GM12878 (cell line): Measurements from ENCODE around the gene SLC38A2. TPM values are rescaled to one million over a fixed set of nuclear protein-coding genes. Genes with fewer than 3 reads are reported as not detected.

Experiments used
- BHLHE40 ChIP-seq, 2 experiments: fragments of 450-650 bp in 1 of 2; IDR thresholded peaks; 2 replicates each; pipeline ENCODE4 v1.6.1; 2011 to 2017; ENCODE audit warnings: low read depth in 2 of 2, borderline replicate concordance in 1 of 2, improper control_type of control experiment in 1 of 2, low read length in 1 of 2, mild to moderate bottlenecking in 1 of 2
- CEBPZ ChIP-seq: fragments of 150-350 bp; IDR thresholded peaks from 2 replicates; pipeline ENCODE4 v1.6.1; 2016; ENCODE audit warnings: low read depth, low read length
- CREM ChIP-seq: IDR thresholded peaks from 2 replicates; pipeline ENCODE4 v1.6.1; 2014; ENCODE audit warnings: antibody characterized with exemption, low read depth
- ETV6 ChIP-seq, 2 experiments: fragments of 450-650 bp in 1 of 2; IDR thresholded peaks in 1 of 2; conservative IDR thresholded peaks in 1 of 2; 2 replicates each; pipeline ENCODE4 v1.6.1; 2014; ENCODE audit warnings: antibody characterized with exemption in 1 of 2, borderline replicate concordance in 1 of 2, low read depth in 1 of 2, mild to moderate bottlenecking in 1 of 2, moderate library complexity in 1 of 2
- KDM1A ChIP-seq: fragments of 200-600 bp; sonication (generic); IDR thresholded peaks from 2 replicates; pipeline ENCODE4 v1.6.1; 2016; ENCODE audit warnings: borderline replicate concordance
- LARP7 ChIP-seq: fragments of 450-650 bp; IDR thresholded peaks from 2 replicates; pipeline ENCODE4 v1.6.1; 2017; ENCODE audit warnings: mild to moderate bottlenecking
- MEF2A ChIP-seq: IDR thresholded peaks from 2 replicates; pipeline ENCODE4 v1.6.1; 2011; ENCODE audit warnings: low read depth, mild to moderate bottlenecking, low read length, moderate library complexity; ENCODE audit not compliant: insufficient read depth
- MLLT1 ChIP-seq: fragments of 450-650 bp; IDR thresholded peaks from 2 replicates; pipeline ENCODE4 v1.6.1; 2016; ENCODE audit warnings: mild to moderate bottlenecking
- MYB ChIP-seq: fragments of 150-350 bp; IDR thresholded peaks from 2 replicates; pipeline ENCODE4 v1.6.1; 2014; ENCODE audit warnings: mild to moderate bottlenecking, low read depth, low read length, borderline replicate concordance
- NR2F1 ChIP-seq: fragments of 450-650 bp; conservative IDR thresholded peaks from 2 replicates; pipeline ENCODE4 v1.6.1; 2017; ENCODE audit warnings: mild to moderate bottlenecking
- SMARCA5 ChIP-seq: fragments of 450-650 bp; IDR thresholded peaks from 2 replicates; pipeline ENCODE4 v1.6.1; 2017; ENCODE audit warnings: mild to moderate bottlenecking
- SMC3 ChIP-seq: IDR thresholded peaks from 2 replicates; pipeline ENCODE4 v1.6.1; 2011; ENCODE audit warnings: low read length, improper control_type of control experiment, borderline replicate concordance
- TBL1XR1 ChIP-seq: IDR thresholded peaks from 2 replicates; pipeline ENCODE4 v1.6.1; 2012; ENCODE audit warnings: low read depth, low read length, improper control_type of control experiment
- TCF7 ChIP-seq: IDR thresholded peaks from 2 replicates; pipeline ENCODE4 v1.6.1; 2014; ENCODE audit warnings: antibody characterized with exemption, borderline replicate concordance
- ZNF207 ChIP-seq: fragments of 450-650 bp; IDR thresholded peaks from 2 replicates; pipeline ENCODE4 v1.6.1; 2014; ENCODE audit warnings: antibody characterized with exemption, mild to moderate bottlenecking, borderline replicate concordance
- polyA plus RNA-seq, 11 experiments: library from polyadenylated mRNA; depleted of rRNA in 4 of 11; unstranded in 6 of 11; stranded (reverse) in 5 of 11; fragments of >200 nt; fragmentation: Nextera tagmentation in 4 of 11; fragmentation: Illumina TruSeq in 1 of 11; extraction: Ambion mirVana in 4 of 11; extraction: Trizol in 1 of 11; gene quantifications; 1 replicate in 1 of 11; 2 replicates in 10 of 11; pipeline versions ENCODE4 v1.2.1 to v1.2.3, GENCODE V29; 2011 to 2016; ENCODE audit warnings: inconsistent platforms in 2 of 11, missing spikeins in 2 of 11, low read depth in 1 of 11
- total RNA-seq, 4 experiments: library from RNA; depleted of rRNA in 3 of 4; stranded (reverse); fragments of >200 nt in 3 of 4; fragmentation: Illumina TruSeq in 1 of 4; extraction: Trizol in 1 of 4; gene quantifications; 2 replicates each; pipeline versions ENCODE4 v1.2.1 to v1.2.3, GENCODE V29; 2013 to 2021
- TF ChIP-seq, protein P1 (sequence below): fragments of 450-650 bp; formaldehyde crosslinking; IDR thresholded peaks from 2 replicates; pipeline ENCODE4 v1.4.0; 2020; ENCODE audit warnings: mild to moderate bottlenecking, moderate library complexity
- TF ChIP-seq, protein P2 (sequence below): IDR thresholded peaks from 2 replicates; pipeline ENCODE4 v1.6.1; 2011; ENCODE audit warnings: borderline replicate concordance, low read depth, mild to moderate bottlenecking, moderate library complexity, mixed read lengths, low read length; ENCODE audit not compliant: insufficient read depth; ENCODE audit errors: extremely low read length

Gene SLC38A2
- total and polyA plus RNA-seq, 10 of the 15 experiments (the other 5 are each of a cell fraction or from before 2014, with no cell fraction given): 36.2 to 118 (median 79.8) TPM

DNA sequence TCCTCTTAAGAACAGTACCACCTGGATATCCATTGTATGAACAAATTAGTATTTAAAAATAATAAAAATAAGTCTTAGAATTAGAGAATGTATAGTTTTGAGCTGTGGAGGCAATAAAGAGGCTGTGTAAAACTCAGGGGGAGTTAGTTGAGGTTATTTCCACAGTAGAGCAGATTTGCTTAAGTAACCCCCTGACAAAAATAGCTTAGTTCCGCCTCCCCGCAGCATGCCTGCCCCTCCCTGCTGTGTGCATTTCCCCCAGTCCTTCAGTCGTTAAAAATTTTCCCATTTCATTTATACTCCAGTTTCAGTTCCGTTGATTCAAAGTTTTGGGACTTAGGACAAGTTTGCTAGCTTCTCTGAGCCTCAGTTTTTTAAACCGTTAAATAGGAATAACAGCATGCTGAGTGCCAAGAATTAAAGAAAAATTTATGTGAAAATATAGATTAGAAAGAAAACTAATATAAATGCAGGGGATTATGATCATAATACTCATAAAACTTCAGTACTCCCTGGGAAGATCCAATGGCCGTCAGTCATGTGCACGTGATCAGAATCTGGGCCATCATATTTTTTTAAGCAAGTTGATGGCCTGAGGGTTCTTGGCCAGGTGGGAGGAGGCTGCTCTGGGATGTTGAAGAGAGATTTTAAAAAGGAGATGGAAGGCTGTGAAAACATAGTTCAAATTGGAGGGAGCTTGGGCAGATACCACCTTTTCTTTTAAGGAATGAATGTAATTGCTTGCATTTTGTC lies 14.5 kb upstream of the SLC38A2 start (continued):
- TF ChIP-seq TCF7 (no peak), TBL1XR1 (0 out of 2 replicates have a peak, but pooled peaks have one; percentile 31), CEBPZ (no peak), SMC3 (no peak; the same call in 1 of the 2 replicates), MLLT1 (no peak), SMARCA5 (no peak), LARP7 (no peak), MEF2A (peak; percentile 93), NR2F1 (no peak), ZNF207 (no peak), CREM (peak; percentile 35; the same call in 1 of the 2 replicates), ETV6 (conservative IDR thresholded peaks at IDR 0.05 in 1 of 2, IDR thresholded peaks at IDR 0.05 in 1 of 2; ENCODE audit: borderline replicate concordance in 1 of 2, low read depth in 1 of 2) (peak in 1 of 2 experiments; percentile 67; a peak in 1 of 4 replicates), BHLHE40 (IDR thresholded peaks at IDR 0.05; ENCODE audit: borderline replicate concordance in 1 of 2, low read depth in 2 of 2, low read length in 1 of 2) (peak; percentile 61 to 63), KDM1A (no peak), MYB (0 out of 2 replicates have a peak, but pooled peaks have one; percentile 47)
- TF ChIP-seq, protein P1, sequence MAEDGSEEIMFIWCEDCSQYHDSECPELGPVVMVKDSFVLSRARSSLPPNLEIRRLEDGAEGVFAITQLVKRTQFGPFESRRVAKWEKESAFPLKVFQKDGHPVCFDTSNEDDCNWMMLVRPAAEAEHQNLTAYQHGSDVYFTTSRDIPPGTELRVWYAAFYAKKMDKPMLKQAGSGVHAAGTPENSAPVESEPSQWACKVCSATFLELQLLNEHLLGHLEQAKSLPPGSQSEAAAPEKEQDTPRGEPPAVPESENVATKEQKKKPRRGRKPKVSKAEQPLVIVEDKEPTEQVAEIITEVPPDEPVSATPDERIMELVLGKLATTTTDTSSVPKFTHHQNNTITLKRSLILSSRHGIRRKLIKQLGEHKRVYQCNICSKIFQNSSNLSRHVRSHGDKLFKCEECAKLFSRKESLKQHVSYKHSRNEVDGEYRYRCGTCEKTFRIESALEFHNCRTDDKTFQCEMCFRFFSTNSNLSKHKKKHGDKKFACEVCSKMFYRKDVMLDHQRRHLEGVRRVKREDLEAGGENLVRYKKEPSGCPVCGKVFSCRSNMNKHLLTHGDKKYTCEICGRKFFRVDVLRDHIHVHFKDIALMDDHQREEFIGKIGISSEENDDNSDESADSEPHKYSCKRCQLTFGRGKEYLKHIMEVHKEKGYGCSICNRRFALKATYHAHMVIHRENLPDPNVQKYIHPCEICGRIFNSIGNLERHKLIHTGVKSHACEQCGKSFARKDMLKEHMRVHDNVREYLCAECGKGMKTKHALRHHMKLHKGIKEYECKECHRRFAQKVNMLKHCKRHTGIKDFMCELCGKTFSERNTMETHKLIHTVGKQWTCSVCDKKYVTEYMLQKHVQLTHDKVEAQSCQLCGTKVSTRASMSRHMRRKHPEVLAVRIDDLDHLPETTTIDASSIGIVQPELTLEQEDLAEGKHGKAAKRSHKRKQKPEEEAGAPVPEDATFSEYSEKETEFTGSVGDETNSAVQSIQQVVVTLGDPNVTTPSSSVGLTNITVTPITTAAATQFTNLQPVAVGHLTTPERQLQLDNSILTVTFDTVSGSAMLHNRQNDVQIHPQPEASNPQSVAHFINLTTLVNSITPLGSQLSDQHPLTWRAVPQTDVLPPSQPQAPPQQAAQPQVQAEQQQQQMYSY (CRISPR knock-in tag): no peak
- TF ChIP-seq, protein P2, sequence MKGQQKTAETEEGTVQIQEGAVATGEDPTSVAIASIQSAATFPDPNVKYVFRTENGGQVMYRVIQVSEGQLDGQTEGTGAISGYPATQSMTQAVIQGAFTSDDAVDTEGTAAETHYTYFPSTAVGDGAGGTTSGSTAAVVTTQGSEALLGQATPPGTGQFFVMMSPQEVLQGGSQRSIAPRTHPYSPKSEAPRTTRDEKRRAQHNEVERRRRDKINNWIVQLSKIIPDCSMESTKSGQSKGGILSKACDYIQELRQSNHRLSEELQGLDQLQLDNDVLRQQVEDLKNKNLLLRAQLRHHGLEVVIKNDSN: no peak
